Uterus (tissue), 2 donors: Measurements from ENCODE around the gene CRACDL.

ENCODE experiments used
- POLR2A ChIP-seq, 2 donors: fragments of 450-650 bp; IDR thresholded peaks; one replicate each; pipeline ENCODE4 v1.6.1; 2016; ENCODE audit warnings: antibody characterized with exemption in 2 of 2, mild to moderate bottlenecking in 1 of 2, moderate library complexity in 1 of 2
- TF ChIP-seq, protein P1 (sequence below), 4 experiments: fragments of 200-600 bp in 2 of 4; fragments of 450-650 bp in 2 of 4; sonication (generic) in 2 of 4; IDR thresholded peaks; one replicate each; pipeline ENCODE4 v1.5.1; 2016 to 2019; ENCODE audit warnings: antibody characterized with exemption in 4 of 4, mild to moderate bottlenecking in 2 of 4, moderate library complexity in 1 of 4

DNA sequence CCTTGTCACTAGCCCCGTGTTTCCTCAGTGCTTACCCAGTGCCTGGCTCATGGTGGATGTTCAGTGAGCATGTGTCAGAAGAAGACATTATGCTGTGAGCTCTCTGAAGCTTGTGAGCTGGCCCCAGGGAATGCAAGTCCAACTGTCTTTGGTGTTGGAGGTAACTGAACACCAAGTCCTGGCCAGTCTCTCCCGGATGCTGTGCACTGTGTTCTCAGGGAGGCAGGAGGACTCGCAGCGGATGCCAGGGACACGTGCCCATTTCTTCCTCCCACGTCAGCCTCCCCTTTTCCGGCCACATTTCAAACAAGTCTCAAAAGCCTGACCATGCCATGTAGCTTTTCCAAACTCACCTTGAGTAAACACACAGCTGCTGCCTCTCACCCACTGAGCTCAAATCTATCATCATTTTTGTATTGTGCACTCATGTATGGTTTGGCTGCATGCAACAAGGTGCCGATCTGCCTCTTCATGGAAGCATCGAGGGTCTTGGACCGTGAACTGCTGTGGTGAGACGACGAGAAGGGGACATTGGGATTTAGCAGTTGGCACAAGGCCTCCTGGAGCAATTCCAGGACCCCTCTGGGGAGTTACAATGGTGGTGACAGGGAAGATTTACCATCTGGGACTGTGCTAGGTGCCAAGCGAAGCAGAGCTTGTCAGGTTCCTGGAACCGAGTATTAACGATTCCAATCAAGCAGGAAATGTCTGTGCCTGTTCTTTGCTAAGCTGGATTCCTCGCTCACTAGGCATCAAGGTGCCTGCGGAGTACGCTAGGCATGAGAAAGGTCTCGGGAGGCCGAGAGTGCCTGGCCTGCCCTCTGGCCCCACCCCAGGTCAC lies 160.7 kb downstream of the CRACDL start:
- TF ChIP-seq, protein P1, sequence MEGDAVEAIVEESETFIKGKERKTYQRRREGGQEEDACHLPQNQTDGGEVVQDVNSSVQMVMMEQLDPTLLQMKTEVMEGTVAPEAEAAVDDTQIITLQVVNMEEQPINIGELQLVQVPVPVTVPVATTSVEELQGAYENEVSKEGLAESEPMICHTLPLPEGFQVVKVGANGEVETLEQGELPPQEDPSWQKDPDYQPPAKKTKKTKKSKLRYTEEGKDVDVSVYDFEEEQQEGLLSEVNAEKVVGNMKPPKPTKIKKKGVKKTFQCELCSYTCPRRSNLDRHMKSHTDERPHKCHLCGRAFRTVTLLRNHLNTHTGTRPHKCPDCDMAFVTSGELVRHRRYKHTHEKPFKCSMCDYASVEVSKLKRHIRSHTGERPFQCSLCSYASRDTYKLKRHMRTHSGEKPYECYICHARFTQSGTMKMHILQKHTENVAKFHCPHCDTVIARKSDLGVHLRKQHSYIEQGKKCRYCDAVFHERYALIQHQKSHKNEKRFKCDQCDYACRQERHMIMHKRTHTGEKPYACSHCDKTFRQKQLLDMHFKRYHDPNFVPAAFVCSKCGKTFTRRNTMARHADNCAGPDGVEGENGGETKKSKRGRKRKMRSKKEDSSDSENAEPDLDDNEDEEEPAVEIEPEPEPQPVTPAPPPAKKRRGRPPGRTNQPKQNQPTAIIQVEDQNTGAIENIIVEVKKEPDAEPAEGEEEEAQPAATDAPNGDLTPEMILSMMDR (IDR thresholded peaks at IDR 0.05): no peak
- TF ChIP-seq POLR2A (IDR thresholded peaks at IDR 0.05): no peak
